Activated naive CD4-positive, alpha-beta T cell (primary cell): ENCODE results near the gene PRPSAP1.

Experiments
- DNase-seq, 4 experiments: peaks; one replicate each; lab custom pipeline; 2025; lab: John Stamatoyannopoulos, UW

Gene PRPSAP1

DNA sequence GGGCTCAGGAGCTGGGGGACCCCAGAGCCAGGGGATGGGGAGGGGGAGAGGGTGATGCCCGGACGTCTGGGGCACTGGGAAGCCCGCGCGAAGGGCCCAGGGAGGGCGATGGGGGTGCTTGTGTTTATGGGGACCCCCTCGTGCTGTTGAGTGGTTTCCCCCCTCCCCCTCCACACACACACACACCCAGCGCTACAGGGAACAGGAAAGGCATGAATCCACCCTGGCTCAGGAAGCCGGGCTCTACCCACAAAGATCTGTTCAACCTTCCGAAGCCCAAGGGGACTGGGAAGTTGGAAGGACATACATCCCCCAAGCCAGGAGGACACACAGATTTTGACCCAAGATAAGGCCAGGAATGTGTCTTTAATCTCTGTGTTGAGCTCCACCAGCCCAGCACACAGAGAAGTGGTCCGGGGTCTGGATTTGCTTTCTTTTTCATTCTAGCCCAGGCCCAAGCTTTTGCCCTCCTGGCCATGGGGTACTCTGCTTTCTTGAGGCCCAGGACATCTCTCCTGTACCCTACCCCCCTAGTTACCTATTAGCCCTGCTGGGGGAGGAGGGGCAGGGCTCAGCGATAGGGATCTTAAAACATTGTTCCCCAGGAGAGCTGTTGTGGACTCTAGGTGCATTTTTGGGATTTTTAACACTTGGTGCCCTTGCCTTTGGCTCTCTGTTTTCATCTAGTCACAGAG is 87.3 kb downstream of the PRPSAP1 start:
- DNase-seq = no peak

DNA sequence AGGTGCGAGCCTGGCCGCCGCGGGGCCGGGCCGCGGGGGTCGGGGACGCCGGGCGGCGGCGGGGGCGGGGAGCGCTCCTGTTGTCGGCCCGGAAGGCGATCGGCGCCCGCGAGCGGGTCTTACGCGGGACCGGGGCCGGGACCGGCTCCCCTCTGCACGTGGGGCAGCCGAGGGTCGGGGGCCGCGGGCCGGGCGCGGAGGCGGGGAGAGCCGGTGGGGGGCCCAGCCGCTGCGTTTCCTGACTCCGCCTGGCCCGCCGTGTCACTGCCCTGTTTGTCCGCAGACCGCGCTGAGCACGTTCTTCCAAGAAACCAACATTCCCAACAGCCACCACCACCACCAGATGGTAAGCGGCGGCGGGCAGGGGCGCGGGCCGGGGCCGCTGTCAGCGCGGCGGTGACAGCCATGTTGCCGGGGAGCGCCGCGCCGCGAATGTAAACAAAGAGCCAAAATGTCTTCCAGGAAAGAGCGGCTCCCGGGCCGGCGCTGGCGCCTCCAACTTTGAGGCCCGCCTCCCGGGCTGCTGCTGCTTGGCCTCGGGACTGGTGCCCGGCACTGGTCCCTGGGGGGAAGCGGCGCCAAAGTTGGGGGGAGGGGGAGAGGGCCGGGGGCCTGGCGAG is 88.0 kb downstream of the PRPSAP1 start:
- peak in 2 of 4 experiments; percentile 42 to 62 for DNase-seq

DNA sequence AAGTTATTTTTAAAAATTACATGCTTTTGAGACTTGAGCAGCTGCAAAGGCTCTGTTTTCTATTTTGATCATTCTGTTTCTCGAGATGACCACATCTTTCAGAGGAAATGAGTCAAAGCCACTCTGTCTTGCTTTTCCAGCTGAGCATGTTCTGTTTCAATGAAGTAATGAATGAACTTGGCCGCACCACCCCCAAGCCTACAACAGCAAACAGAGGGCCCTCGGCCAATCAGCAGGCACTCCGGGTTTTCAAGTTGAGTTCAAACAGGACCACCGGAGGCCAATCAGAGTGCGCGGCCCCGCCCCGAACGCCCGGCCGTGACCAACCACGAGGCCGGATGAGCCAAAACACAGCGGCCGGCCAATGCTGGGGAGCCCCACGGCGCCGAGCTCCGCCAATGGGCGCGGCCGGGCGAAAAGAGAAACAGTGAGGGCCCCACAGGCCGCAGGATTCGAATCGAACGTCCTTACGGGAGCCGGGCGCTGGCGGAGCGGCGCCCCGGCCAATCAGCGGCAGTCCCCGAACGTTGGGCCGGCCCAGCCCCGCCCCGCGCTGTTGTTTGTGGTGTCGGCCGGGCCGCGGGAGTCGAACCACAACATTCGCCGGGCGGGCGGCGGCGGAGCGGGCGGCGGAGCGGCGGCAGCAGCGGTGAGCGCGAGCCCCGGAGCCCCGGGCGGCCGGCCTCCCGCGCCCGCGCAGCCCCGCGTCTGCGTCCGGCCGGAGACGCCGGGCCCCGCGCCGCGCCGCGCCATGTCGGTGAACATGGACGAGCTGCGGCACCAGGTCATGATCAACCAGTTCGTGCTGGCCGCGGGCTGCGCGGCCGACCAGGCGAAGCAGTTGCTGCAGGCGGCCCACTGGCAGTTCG is 88.7 kb downstream of the PRPSAP1 start, which contains the start of gene UBALD2:
Gene UBALD2, plus strand, starts transcription at position 594 of the 869 bp plus-strand sequence. Its CDS starts 158 bp downstream, at position 752.
- peak; percentile 95 to 99 (median 97) for DNase-seq

- no peak for DNase-seq
Measured at GRCh38 chr17:76264425-76264754, 89.3 kb downstream of the PRPSAP1 start.

DNA sequence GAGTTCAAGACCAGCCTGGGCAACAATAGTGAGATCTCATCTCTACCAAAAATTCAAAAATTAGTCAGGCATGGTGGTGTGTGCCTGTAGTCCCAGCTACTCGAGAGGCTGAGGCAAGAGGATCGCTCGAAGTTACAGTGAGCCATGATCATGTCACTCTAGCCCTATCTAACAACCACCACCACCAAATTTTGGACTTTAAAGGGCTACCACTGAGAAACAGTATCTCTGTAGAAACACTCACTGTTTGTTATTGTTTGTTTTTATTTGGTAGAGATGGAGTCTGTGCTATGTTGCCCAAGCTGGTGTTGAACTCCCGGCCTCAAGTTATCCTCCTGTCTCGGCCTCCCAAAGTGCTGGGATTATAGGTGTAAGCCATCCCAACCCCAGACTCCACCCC is 89.8 kb downstream of the PRPSAP1 start:
- no peak for DNase-seq

DNA sequence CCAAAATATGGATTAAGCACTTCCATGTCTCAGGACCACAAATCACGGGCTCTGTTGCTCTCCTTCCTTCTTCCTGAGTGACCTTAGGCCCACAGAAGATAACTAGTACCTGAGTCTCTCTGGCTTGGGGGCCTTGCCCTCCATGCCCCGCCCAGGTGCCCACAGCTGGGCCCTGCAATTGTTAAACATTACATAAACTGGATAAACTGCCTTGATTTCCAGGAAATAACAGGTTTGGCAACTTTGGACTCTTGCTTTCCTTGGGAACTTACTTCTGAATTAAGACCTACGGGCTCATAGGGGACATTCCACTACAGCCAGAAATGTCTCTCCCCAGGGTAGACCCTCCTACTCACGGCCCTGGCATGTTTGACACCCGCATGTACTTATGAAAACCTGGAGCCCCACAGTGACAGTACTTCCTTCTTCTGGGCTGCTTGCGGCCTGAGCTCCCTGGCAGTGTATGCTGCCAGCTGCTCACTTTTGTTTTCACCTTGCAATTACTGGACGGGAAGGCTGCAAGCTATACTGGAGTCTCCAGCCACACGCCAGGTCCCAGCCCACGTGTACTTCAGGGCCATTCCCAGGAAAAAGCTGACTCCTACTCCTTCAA is 90.9 kb downstream of the PRPSAP1 start:
- no peak for DNase-seq

DNA sequence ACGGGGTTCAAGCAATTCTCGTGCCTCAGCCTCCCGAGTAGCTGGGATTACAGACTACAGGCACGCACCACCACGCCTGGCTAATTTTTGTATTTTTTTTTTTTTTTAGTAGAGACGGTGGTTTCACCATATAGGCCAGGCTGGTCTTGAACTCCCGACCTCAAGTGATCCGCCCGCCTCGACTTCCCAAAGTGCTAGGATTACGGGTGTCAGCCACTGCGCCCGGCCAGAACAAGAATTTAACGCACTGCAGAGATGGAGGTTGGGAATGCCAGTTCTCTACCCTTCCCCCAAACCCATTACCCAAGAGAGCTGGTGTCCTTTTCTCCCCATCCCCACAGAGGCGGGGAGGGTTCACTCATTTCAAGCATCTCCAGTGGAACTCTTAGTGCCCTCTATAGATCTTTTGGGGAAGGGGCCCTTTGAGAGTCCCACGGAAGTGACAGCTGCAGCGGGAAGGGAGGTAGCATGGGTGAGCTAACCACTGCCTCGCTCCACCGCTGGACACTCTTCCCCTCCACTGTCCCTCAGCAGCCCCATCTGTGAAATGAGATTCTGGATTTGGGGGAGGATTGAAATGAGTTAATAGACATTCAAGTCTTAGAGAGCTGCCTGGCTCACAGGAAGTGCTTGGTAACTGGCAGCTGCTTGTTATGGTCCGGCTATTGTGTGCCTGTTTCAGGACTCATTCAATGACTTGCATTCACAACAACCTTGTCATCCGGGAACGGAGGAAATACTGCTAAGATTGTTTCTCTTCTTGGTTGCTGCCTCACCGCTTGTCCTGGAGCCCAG is 92.1 kb downstream of the PRPSAP1 start:
- no peak for DNase-seq

DNA sequence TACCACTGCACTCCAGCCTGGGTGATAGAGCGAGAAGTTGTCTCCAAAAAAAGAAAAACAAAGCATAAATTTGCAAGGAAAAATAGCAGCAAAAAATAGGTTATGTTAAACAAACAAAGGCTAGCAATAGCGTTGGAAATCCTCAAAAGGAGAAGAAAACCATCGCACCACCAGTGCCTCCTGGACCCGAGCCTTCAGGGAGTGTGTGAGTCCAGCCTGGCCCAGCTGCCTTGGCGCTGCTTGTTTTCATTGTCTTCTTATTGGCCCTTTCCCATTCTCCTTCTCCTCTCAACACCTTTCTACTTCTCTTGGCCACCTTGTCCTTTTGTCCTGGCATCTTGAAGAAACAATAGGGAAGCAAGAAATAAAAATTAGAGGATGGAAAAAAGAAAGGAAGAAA is 93.0 kb downstream of the PRPSAP1 start:
- no peak for DNase-seq

- no peak for DNase-seq
Measured at GRCh38 chr17:76260220-76260619, 93.5 kb downstream of the PRPSAP1 start.
